Neural cell (in vitro differentiated cells): Measurements from ENCODE around the gene FLT1. TPM values are rescaled to one million over a fixed set of nuclear protein-coding genes. Genes with fewer than 3 reads are reported as not detected.

ENCODE experiments used
- H2AFZ ChIP-seq: fragments of 200-600, 300-800 bp; sonication (generic), shearing (Covaris generic); 2 replicates; pipeline ENCODE4 v1.6.0; 2014; ENCODE audit warnings: low read depth, mild to moderate bottlenecking, antibody characterized with exemption, low read length, moderate library complexity
- H3F3A ChIP-seq: fragments of 200-600 bp; shearing (Covaris generic); 2 replicates; pipeline ENCODE4 v1.6.1; 2016; ENCODE audit warnings: mild to moderate bottlenecking, moderate library complexity, mixed read lengths, antibody characterized with exemption, low read length; ENCODE audit not compliant: insufficient read depth, poor library complexity, severe bottlenecking
- H3K27ac ChIP-seq: fragments of 200-600, 300-800 bp; sonication (generic), shearing (Covaris generic); 2 replicates; pipeline ENCODE4 v1.5.1; 2014; ENCODE audit warnings: mild to moderate bottlenecking, low read length, moderate library complexity
- H3K27me3 ChIP-seq: fragments of 300-800, 200-600 bp; sonication (generic), shearing (Covaris generic); 2 replicates; pipeline ENCODE4 v1.6.0; 2014; ENCODE audit warnings: mild to moderate bottlenecking, low read depth, low read length, moderate library complexity; ENCODE audit not compliant: insufficient read depth
- H3K36me3 ChIP-seq: fragments of 300-800, 200-600 bp; sonication (generic), shearing (Covaris generic); 2 replicates; pipeline ENCODE4 v1.5.1; 2014; ENCODE audit warnings: mild to moderate bottlenecking, antibody characterized with exemption, low read length, moderate library complexity; ENCODE audit not compliant: insufficient read depth
- H3K4me2 ChIP-seq: fragments of 300-800, 200-600 bp; sonication (generic), shearing (Covaris generic); 2 replicates; pipeline ENCODE4 v1.6.0; 2014; ENCODE audit warnings: mild to moderate bottlenecking, low read length
- H3K4me3 ChIP-seq: fragments of 300-800, 200-600 bp; sonication (generic), shearing (Covaris generic); 2 replicates; pipeline ENCODE4 v1.5.1; 2014; ENCODE audit warnings: mild to moderate bottlenecking, low read length, moderate library complexity
- H3K79me2 ChIP-seq: fragments of 200-600 bp; shearing (Covaris generic); replicated peaks from 2 replicates; pipeline ENCODE4 v1.6.0; 2014; ENCODE audit warnings: mild to moderate bottlenecking, low read length, moderate library complexity; ENCODE audit not compliant: insufficient read depth
- H3K9ac ChIP-seq: fragments of 300-800, 200-600 bp; sonication (generic), shearing (Covaris generic); 2 replicates; pipeline ENCODE4 v1.6.1; 2016; ENCODE audit warnings: mild to moderate bottlenecking, low read length, mixed read lengths
- H3K9me2 ChIP-seq: fragments of 200-600 bp; shearing (Covaris generic); 2 replicates; pipeline ENCODE4 v1.6.1; 2016; ENCODE audit warnings: mild to moderate bottlenecking, low read length, mixed read lengths; ENCODE audit not compliant: insufficient read depth
- H3K9me3 ChIP-seq: fragments of 200-600, 300-800 bp; sonication (generic), shearing (Covaris generic); 2 replicates; pipeline ENCODE4 v1.6.1; 2016; ENCODE audit warnings: mild to moderate bottlenecking, mixed run types, low read length, moderate library complexity, mixed read lengths
- H4K20me1 ChIP-seq: fragments of 200-600 bp; shearing (Covaris generic); 2 replicates; pipeline ENCODE4 v1.6.1; 2016; ENCODE audit warnings: mild to moderate bottlenecking, mixed run types; ENCODE audit not compliant: insufficient read depth
- CTCF ChIP-seq: fragments of 450-650 bp; IDR thresholded peaks from 2 replicates; pipeline ENCODE4 v1.5.1; 2014; ENCODE audit warnings: antibody characterized with exemption, mild to moderate bottlenecking, moderate library complexity; ENCODE audit not compliant: poor library complexity, severe bottlenecking
- EP300 ChIP-seq: fragments of 450-650 bp; conservative IDR thresholded peaks from 2 replicates; pipeline ENCODE4 v1.6.1; 2014; ENCODE audit warnings: antibody characterized with exemption, mild to moderate bottlenecking, moderate library complexity; ENCODE audit not compliant: poor library complexity, severe bottlenecking
- EZH2 ChIP-seq: fragments of 200-600, 300-800 bp; shearing (Covaris generic), sonication (generic); IDR thresholded peaks from 2 replicates; pipeline ENCODE4 v1.6.1; 2014; ENCODE audit warnings: antibody characterized with exemption, low read length, borderline replicate concordance, mild to moderate bottlenecking; ENCODE audit not compliant: insufficient read depth, poor library complexity, severe bottlenecking
- MXI1 ChIP-seq: fragments of 450-650 bp; conservative IDR thresholded peaks from 2 replicates; pipeline ENCODE4 v1.6.1; 2014; ENCODE audit warnings: antibody characterized with exemption, mild to moderate bottlenecking; ENCODE audit not compliant: poor library complexity, severe bottlenecking
- POLR2AphosphoS5 ChIP-seq: IDR thresholded peaks from 2 replicates; pipeline ENCODE4 v1.6.1; 2012
- RAD21 ChIP-seq: fragments of 450-650 bp; conservative IDR thresholded peaks from 2 replicates; pipeline ENCODE4 v1.6.1; 2014; ENCODE audit warnings: antibody characterized with exemption, mild to moderate bottlenecking, moderate library complexity
- REST ChIP-seq: IDR thresholded peaks from 2 replicates; pipeline ENCODE4 v1.6.1; 2012; ENCODE audit warnings: borderline replicate concordance
- SMC3 ChIP-seq: fragments of 450-650 bp; conservative IDR thresholded peaks from 2 replicates; pipeline ENCODE4 v1.6.1; 2014; ENCODE audit warnings: antibody characterized with exemption, mild to moderate bottlenecking, moderate library complexity; ENCODE audit not compliant: poor library complexity
- TAF1 ChIP-seq: IDR thresholded peaks from 2 replicates; pipeline ENCODE4 v1.6.1; 2012; ENCODE audit warnings: low read depth
- polyA plus RNA-seq: library from polyadenylated mRNA; depleted of rRNA; stranded (reverse); fragments of >200 nt; gene quantifications from 2 replicates; pipeline ENCODE4 v1.2.3, GENCODE V29; 2014

Gene FLT1
- polyA plus RNA-seq, 1 donor from 2014 or later: not detected

GRCh38 chr13:28267497-28267896 lies 227.4 kb downstream of the FLT1 start:
- no peaks in the 10 kb centered on the region for H3F3A ChIP-seq
- H3K4me3 ChIP-seq: no peak overlapping the region
- H3K9ac ChIP-seq: no peak overlapping the region
- H3K79me2 ChIP-seq: no peaks in the 10 kb centered on the region
- no peaks in the 10 kb centered on the region for H3K9me2 ChIP-seq
- no peaks in the 10 kb centered on the region for H3K27me3 ChIP-seq
- H3K36me3 ChIP-seq: no peaks in the 10 kb centered on the region
- no peaks in the 10 kb centered on the region for H3K9me3 ChIP-seq
- TF ChIP-seq SMC3 (no peak), TAF1 (no peak), RAD21 (no peak), EP300 (no peak), CTCF (no peak), EZH2 (no peak), POLR2AphosphoS5 (no peak), MXI1 (no peak)
- no peaks in the 10 kb centered on the region for H4K20me1 ChIP-seq
- no peak overlapping the region for H3K4me2 ChIP-seq
- no peak overlapping the region for H2AFZ ChIP-seq
- H3K27ac ChIP-seq: no peak overlapping the region

GRCh38 chr13:28258417-28258816 lies 236.5 kb downstream of the FLT1 start:
- Histone ChIP-seq H2AFZ (no peak overlapping the region), H3K79me2 (no peaks in the 10 kb centered on the region), H3K9me3 (no peaks in the 10 kb centered on the region), H3K9ac (no peak overlapping the region), H3K36me3 (peaks cover 21% of the 10 kb centered on the region), H3K4me2 (no peak overlapping the region), H4K20me1 (no peaks in the 10 kb centered on the region), H3K9me2 (no peaks in the 10 kb centered on the region), H3K27me3 (no peaks in the 10 kb centered on the region), H3K4me3 (no peak overlapping the region), H3K27ac (no peak overlapping the region), H3F3A (no peaks in the 10 kb centered on the region)
- no peak for TF ChIP-seq TAF1
- no peak for TF ChIP-seq CTCF
- TF ChIP-seq EP300: no peak
- TF ChIP-seq POLR2AphosphoS5: no peak
- no peak for TF ChIP-seq SMC3
- no peak for TF ChIP-seq REST
- TF ChIP-seq RAD21: no peak
- no peak for TF ChIP-seq EZH2
- TF ChIP-seq MXI1: no peak
